Activated naive CD4-positive, alpha-beta T cell treated with anti-CD3 and anti-CD28 coated beads, Interleukin-2, amount 10 ng/mL, durations not matched to agents 7 days and 5 days (primary cell): Measurements from ENCODE around the gene WFDC5.

ENCODE experiments used
- CTCF ChIA-PET: fragments of 350-600 bp; sonication (Branson Sonifier 250); formaldehyde crosslinking; loops from one replicate; lab custom pipeline; 2021; ENCODE audit warnings: antibody characterized with exemption; lab: Charles Lee
- DNase-seq: peaks from one replicate; pipeline ENCODE4 v3.0.0-alpha.2; 2020
- H3K27ac Mint-ChIP-seq: one replicate; pipeline ENCODE4 v1.8.0; 2021; ENCODE audit warnings: mild to moderate bottlenecking, moderate library complexity, mixed read lengths
- H3K27me3 Mint-ChIP-seq: one replicate; pipeline ENCODE4 v1.8.0; 2021; ENCODE audit warnings: mild to moderate bottlenecking, mixed read lengths
- H3K36me3 Mint-ChIP-seq: one replicate; pipeline ENCODE4 v1.8.0; 2021; ENCODE audit warnings: mixed read lengths
- H3K4me1 Mint-ChIP-seq: one replicate; pipeline ENCODE4 v1.8.0; 2021; ENCODE audit warnings: mixed read lengths
- H3K4me3 Mint-ChIP-seq: one replicate; pipeline ENCODE4 v1.8.0; 2021; ENCODE audit warnings: mild to moderate bottlenecking, moderate library complexity, mixed read lengths
- H3K9me3 Mint-ChIP-seq: one replicate; pipeline ENCODE4 v1.8.0; 2021; ENCODE audit warnings: mixed read lengths

The WFDC5 gene

DNA sequence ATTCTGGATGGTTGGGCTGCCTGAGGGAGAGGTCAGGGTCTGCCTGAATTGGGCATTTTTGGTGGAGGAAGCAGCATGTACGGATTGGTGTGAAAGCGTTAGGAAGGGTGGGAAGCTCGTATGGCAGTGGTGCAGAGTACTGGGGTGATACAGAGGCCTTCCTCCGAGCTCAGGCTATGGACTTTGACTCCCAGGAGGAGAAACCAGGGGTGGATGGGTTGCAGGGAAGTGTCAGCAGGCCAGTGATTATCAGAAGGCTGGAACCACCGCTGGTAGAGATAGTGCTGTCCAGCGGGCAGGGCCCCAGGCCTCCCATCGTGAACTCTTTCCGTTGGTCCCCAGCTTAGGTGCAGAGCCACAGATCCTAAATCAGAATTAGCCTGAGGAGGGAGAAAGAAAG lies 5.3 kb downstream of the WFDC5 start:
- H3K27ac Mint-ChIP-seq, result no peak overlapping the region
- no peaks in the 10 kb centered on the region for H3K9me3 Mint-ChIP-seq
- H3K4me3 Mint-ChIP-seq, result no peak overlapping the region
- CTCF ChIA-PET, result interaction anchor here (1.1 to 6.3 kb wide), 4 partner anchors 12 to 184 kb away, joined by 5 to 104 read pairs (median 26); partner anchors contain the start of gene KCNS1
- peaks cover 58% of the 10 kb centered on the region for H3K27me3 Mint-ChIP-seq
- no peak for DNase-seq
- no peaks in the 10 kb centered on the region for H3K36me3 Mint-ChIP-seq
- H3K4me1 Mint-ChIP-seq, result no peaks in the 10 kb centered on the region

DNA sequence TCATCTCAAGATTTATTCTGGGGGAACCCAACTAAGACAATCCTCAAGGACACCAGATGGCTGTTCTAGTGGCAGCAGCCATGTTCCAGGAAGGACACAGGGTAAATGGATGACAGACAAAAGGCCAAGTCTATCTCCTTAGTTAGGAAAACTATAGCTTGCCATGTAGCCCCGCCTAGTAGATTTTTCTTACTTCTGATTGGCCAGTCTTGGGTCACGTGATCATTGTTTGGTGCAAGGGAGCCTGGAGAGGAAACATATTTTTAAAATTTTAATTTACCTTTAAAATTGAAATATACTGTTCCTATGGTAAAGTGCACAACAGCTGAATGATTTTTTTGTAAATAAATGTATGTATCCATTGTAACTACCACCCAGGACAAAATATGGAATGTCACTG lies 9.7 kb downstream of the WFDC5 start:
- no peak overlapping the region for H3K4me3 Mint-ChIP-seq
- no peaks in the 10 kb centered on the region for H3K9me3 Mint-ChIP-seq
- no peak overlapping the region for H3K27ac Mint-ChIP-seq
- DNase-seq, result no peak
- H3K27me3 Mint-ChIP-seq, result peaks cover 77% of the 10 kb centered on the region
- CTCF ChIA-PET, result interaction anchor here (0.8 to 3.0 kb wide), 4 partner anchors 7 to 188 kb away, joined by 3 to 20 read pairs (median 4); no protein-coding TSS in a partner anchor
- peaks cover 3% of the 10 kb centered on the region for H3K4me1 Mint-ChIP-seq
- no peaks in the 10 kb centered on the region for H3K36me3 Mint-ChIP-seq

DNA sequence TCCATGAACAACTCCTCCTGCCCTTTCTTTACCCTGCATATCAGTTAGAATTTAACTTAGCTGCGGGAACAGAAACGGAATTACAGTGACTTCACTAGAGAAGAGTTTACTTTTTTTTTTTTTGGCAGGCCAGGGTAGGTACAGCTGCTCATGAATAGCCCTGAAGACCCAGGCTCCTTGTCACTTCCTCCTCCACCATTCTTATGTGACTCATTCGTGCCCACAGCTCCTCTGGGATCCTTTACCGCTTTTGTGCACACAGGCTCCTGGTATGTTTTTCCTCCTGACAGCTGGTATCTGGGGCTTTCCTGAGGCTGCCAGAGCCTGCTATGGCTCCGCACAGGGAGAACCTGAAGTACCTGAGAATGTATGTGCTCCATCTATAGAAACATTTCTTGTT lies 10.2 kb downstream of the WFDC5 start:
- no peak for DNase-seq
- Mint-ChIP-seq H3K27me3 (peaks cover 77% of the 10 kb centered on the region), H3K9me3 (no peaks in the 10 kb centered on the region), H3K27ac (no peak overlapping the region), H3K4me3 (no peak overlapping the region), H3K4me1 (peaks cover 3% of the 10 kb centered on the region), H3K36me3 (no peaks in the 10 kb centered on the region)
- CTCF ChIA-PET, result interaction anchor here (0.8 to 3.0 kb wide), 3 partner anchors 9 to 190 kb away, joined by 3 to 20 read pairs (median 6); no protein-coding TSS in a partner anchor

DNA sequence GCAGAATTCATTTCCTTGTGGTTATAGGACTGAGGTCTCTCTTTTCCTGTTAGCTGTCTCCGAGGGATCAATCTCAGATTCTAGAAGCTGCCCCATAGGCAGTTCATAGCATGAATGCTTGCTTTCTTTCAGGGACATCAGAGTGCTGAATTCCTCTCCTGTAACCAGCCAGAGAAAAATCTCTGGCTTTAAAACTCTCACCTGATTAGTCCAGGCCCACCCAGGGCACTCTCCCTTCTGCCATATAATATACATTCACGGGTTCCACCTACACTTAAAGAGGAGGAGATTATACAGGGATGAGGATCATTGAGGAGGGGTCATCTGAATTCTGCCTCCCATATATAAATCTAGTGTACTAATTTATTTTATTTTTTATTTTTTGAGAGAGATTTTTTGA lies 11.9 kb downstream of the WFDC5 start:
- CTCF ChIA-PET, result interaction anchor here (0.7 to 1.4 kb wide), 2 partner anchors 10 to 428 kb away, joined by 3 to 4 read pairs; no protein-coding TSS in a partner anchor
- no peak for DNase-seq
- Mint-ChIP-seq H3K4me1 (peaks cover 9% of the 10 kb centered on the region), H3K9me3 (no peaks in the 10 kb centered on the region), H3K27me3 (peaks cover 90% of the 10 kb centered on the region), H3K4me3 (no peak overlapping the region), H3K27ac (no peak overlapping the region), H3K36me3 (no peaks in the 10 kb centered on the region)

DNA sequence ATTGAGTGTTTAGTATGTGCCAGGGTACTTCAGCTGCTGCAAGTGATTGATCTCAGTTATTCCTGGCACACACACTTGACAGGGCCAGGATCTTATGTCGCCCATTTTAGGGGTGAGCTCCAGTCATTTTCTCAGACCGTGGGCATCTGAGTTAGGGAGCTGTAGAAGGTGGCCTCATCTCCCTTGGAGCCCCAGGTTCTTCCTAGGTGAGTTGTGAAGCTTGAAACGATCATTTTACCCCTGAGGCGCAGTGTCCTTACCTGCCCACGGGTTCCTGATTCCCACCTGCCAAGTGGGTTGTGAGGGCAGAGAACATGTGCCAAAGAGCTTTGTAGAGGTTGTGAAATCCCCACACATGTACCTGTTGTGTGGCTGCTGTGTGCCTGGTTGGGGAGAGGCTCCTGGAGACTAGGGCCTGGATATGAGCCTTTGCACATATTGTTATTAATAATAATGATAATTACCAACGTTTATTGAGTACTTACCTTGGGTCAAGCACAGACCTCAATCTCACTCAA lies 13.6 kb downstream of the WFDC5 start:
- Mint-ChIP-seq H3K9me3 (no peaks in the 10 kb centered on the region), H3K36me3 (no peaks in the 10 kb centered on the region), H3K4me1 (peaks cover 13% of the 10 kb centered on the region), H3K27me3 (peaks cover 94% of the 10 kb centered on the region), H3K27ac (no peak overlapping the region), H3K4me3 (no peak overlapping the region)
- DNase-seq, result no peak
- CTCF ChIA-PET, result interaction anchor here (1.8 to 10.3 kb wide), 3 partner anchors 10 to 192 kb away, joined by 6 to 104 read pairs (median 7); no protein-coding TSS in a partner anchor

DNA sequence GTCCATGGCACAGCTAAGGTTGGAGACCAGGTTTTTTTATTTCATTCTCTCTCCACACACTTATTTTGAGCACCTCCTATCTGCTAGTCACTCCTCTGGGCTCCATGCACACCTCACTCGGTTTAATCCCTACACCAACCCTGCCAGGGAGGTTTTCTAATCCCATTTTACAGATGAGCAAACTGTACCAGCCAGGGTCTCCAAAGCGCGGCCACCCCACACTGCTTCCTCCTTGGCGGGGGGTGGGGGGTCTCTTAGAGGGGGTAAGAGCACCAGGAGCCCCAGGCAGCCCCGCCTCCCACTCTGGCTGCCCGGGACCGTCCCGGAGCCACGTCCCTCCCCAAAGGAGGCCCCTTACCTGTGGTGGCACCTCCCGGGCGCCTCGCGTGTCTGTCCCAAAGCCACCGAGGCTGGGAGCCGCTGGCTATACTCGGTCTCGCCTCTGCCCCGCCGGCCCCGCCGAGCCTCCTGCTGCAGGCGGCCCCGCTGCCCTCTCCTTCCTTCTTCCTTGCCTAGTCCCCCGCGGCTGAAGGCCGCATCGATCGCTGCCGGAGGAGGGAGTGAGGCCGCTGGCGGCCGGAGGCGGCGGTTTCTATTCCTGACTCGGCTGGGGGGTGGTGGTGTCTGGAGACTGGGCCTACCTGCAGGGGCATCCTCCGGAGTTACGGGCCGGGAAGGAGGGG lies 14.3 kb downstream of the WFDC5 start, which contains the start of gene KCNS1:
TSS of gene KCNS1 (minus strand) at position 565 of the 683 bp plus-strand sequence. CDS start 1,891 bp downstream, outside the sequence.
- Mint-ChIP-seq H3K4me3 (no peak within 1 kb of the TSS), H3K4me1 (peaks cover 13% of the 10 kb centered on the region), H3K9me3 (no peaks in the 10 kb centered on the region), H3K27me3 (peaks cover 96% of the 10 kb centered on the region), H3K36me3 (no peaks in the 10 kb centered on the region), H3K27ac (no peak within 1 kb of the TSS)
- CTCF ChIA-PET, result interaction anchor here (1.0 to 10.3 kb wide), 5 partner anchors 10 to 193 kb away, joined by 3 to 104 read pairs (median 6); no protein-coding TSS in a partner anchor
- no peak for DNase-seq

DNA sequence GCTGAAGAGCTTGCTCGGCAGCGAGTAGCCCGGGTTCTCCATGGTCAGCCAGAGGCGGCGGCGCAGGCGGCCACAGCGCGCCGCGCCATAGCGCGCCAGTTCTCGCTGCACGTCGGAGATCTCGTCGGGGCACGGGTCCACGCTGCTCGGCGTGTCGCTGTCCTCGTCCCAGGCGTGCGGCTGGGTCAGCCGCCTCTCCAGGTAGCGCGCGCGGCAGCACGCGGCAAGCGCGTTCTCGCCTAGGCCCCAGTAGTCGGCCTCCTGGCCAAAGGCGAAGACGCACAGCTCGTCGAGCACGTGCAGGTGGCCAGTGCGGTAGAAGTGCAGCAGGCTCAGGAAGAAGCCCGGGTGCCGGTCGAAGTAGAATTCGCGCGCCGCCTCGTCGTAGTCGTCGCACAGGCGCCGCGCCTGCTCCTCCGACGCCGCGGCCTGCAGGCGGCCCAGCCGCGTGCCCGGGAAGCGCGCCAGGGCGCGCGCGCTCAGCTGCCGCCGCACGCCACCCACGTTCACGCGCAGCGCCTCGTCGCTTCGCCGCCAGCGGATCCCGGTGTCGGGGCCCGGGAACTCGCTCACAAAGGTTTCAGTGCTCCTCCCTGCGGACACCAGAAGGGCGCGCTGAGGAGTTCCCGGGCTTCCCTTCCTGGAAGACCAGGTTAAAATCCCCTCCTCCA lies 16.7 kb downstream of the WFDC5 start:
- Mint-ChIP-seq H3K27ac (no peak overlapping the region), H3K4me1 (peaks cover 13% of the 10 kb centered on the region), H3K4me3 (peak overlapping the region; percentile 10), H3K27me3 (peaks cover 73% of the 10 kb centered on the region), H3K9me3 (no peaks in the 10 kb centered on the region), H3K36me3 (no peaks in the 10 kb centered on the region)
- peak; percentile 44 for DNase-seq
- CTCF ChIA-PET, result interaction anchor here (0.9 to 10.3 kb wide), 10 partner anchors 8 to 673 kb away, joined by 3 to 128 read pairs (median 4); no protein-coding TSS in a partner anchor

DNA sequence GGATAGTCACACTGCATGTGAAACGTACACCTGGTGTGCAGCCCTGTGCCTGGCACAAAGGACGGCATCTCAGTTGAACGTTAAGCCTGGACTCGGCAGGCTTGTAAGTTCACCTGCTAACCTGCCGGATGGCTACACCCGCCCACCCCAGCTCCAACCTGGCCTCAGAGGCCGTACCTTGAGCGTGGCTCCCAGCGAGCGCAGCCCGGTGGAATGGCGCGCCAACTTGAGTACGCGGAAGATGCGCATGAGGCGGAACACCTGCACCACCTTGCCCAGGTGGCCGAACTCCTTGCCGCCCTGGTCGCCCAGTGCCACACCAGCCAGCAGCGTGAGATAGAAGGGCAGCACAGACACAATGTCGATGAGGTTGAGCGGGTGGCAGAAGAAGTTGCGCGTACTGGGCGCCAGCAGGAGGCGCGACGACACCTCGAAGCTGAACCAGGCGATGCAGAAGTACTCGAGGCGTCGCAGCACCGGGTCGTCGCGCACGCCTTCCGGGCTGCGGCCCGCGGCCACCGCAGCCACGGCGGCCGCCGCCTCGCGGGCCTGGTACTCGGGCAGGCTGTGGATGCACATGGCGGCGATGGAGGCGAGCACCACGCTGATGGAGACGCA lies 17.4 kb downstream of the WFDC5 start:
- H3K4me3 Mint-ChIP-seq, result peak overlapping the region; percentile 44
- DNase-seq, result peak; percentile 70
- peaks cover 13% of the 10 kb centered on the region for H3K4me1 Mint-ChIP-seq
- H3K9me3 Mint-ChIP-seq, result no peaks in the 10 kb centered on the region
- H3K27me3 Mint-ChIP-seq, result peaks cover 67% of the 10 kb centered on the region
- no peak overlapping the region for H3K27ac Mint-ChIP-seq
- CTCF ChIA-PET, result interaction anchor here (0.9 to 10.3 kb wide), 17 partner anchors 9 to 673 kb away, joined by 3 to 128 read pairs (median 5); partner anchors contain the start of gene WFDC5
- H3K36me3 Mint-ChIP-seq, result no peaks in the 10 kb centered on the region

DNA sequence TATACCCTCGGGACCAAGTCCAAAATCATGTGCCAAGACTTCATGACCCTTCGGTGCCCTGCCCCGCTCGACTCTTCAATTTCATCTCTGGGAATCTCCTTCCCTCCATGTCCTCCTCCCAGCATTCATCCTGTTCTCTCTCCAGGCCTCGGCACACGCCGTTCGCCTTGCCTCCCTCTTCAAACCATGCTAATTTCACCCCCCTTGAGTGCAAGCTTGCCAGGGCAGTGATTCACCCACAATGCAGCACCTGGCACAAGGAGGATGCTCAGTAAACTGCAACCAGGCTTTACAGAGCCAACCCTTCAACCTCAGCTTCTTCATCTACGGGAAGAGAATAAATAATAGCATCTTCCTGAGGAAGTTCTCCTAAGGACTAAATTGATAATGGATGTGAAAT lies 18.2 kb downstream of the WFDC5 start:
- no peak for DNase-seq
- CTCF ChIA-PET, result interaction anchor here (0.7 to 10.3 kb wide), 25 partner anchors 9 to 593 kb away, joined by 3 to 128 read pairs (median 6); partner anchors contain the start of gene WFDC5
- H3K4me3 Mint-ChIP-seq, result no peak overlapping the region
- no peaks in the 10 kb centered on the region for H3K9me3 Mint-ChIP-seq
- H3K36me3 Mint-ChIP-seq, result no peaks in the 10 kb centered on the region
- no peak overlapping the region for H3K27ac Mint-ChIP-seq
- H3K4me1 Mint-ChIP-seq, result peaks cover 13% of the 10 kb centered on the region
- peaks cover 62% of the 10 kb centered on the region for H3K27me3 Mint-ChIP-seq

DNA sequence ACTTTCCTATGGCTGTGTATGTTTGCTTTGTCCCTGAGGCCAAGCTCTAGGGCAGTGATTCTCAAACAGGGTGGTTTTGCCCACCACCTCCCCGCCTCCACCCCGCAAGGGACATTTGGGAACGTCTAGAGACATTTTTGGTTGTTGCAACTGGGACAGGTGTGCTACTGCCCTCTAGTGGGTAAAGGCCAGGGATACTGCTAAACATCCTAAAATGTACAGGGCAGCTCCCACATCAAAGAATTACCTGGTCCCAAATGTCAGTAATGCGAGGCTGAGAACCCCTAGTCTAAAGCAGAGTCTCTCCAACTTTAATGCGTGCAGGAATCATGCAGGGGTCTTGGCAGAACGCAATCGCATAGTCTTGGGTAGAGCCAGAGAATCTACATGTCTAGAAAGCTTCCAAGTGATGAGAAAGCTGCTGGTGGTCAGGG lies 19.2 kb downstream of the WFDC5 start:
- CTCF ChIA-PET, result interaction anchor here (0.6 to 10.3 kb wide), 34 partner anchors 8 to 592 kb away, joined by 3 to 128 read pairs (median 4); partner anchors contain the start of genes PABPC1L, STK4 and WFDC5
- Mint-ChIP-seq H3K9me3 (no peaks in the 10 kb centered on the region), H3K27ac (peak overlapping the region; percentile 17), H3K4me3 (no peak overlapping the region), H3K36me3 (peaks cover 1% of the 10 kb centered on the region), H3K4me1 (peaks cover 11% of the 10 kb centered on the region), H3K27me3 (peaks cover 52% of the 10 kb centered on the region)
- DNase-seq, result peak; percentile 74

DNA sequence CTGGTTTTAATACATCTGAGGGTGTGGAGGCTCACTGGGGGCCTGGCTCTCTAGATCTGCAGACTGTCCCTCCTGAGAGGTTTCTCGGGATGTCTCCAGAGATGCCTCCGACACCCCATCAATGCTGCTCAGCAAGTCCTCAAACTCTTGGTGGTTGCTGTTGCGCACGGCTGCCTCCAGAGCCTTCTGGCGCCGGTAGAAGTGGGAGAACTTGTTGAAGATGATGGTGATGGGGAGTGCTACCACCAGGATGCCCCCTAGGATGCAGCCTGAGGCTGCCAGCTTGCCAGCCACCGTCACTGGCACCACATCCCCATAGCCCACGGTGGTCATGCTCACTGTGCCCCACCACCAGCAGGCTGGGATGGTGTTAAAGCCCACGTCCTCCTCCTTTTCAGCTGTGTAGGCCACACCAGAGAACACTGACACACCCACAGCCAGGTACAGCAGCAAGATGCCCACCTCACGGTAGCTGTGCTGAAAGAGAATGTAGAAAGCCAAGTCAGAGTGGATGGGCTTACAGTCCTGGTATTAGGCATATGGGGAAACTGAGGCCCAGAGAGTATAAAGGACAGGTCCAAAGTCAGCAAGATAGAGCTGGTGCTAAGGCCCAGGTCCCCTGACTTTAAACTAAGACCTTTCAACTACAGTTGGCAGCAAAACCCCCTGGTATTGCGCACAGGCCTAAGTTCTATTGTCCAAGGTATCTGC lies 20.0 kb downstream of the WFDC5 start:
- Mint-ChIP-seq H3K9me3 (no peaks in the 10 kb centered on the region), H3K27me3 (peaks cover 44% of the 10 kb centered on the region), H3K36me3 (peaks cover 1% of the 10 kb centered on the region), H3K27ac (no peak overlapping the region), H3K4me1 (peaks cover 11% of the 10 kb centered on the region), H3K4me3 (no peak overlapping the region)
- CTCF ChIA-PET, result interaction anchor here (0.6 to 10.3 kb wide), 25 partner anchors 7 to 355 kb away, joined by 3 to 128 read pairs (median 5); partner anchors contain the start of gene PABPC1L
- DNase-seq, result no peak

DNA sequence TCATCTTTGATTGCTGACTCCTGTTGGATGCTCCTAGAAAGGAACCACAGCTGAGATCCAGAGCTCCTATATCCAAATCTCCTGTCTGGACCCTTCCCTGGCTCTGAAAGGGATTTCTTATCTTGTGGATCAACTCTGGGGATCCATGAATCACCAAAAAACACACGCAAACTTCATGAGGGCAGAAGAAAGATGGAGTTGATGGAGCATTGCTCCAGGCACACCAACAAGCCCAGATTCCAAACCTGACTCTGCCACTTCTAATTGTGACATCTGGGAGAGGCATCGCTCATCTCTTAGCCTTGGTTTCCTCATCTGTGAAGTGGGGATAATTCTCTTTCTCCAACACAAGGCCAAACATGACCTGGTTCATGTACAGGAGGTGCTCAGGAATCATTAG lies 20.8 kb downstream of the WFDC5 start:
- CTCF ChIA-PET, result interaction anchor here (0.6 to 10.3 kb wide), 10 partner anchors 17 to 204 kb away, joined by 3 to 128 read pairs (median 6); no protein-coding TSS in a partner anchor
- peaks cover 36% of the 10 kb centered on the region for H3K27me3 Mint-ChIP-seq
- peaks cover 3% of the 10 kb centered on the region for H3K36me3 Mint-ChIP-seq
- H3K4me1 Mint-ChIP-seq, result peaks cover 11% of the 10 kb centered on the region
- H3K4me3 Mint-ChIP-seq, result no peak overlapping the region
- DNase-seq, result no peak
- H3K27ac Mint-ChIP-seq, result no peak overlapping the region
- no peaks in the 10 kb centered on the region for H3K9me3 Mint-ChIP-seq

DNA sequence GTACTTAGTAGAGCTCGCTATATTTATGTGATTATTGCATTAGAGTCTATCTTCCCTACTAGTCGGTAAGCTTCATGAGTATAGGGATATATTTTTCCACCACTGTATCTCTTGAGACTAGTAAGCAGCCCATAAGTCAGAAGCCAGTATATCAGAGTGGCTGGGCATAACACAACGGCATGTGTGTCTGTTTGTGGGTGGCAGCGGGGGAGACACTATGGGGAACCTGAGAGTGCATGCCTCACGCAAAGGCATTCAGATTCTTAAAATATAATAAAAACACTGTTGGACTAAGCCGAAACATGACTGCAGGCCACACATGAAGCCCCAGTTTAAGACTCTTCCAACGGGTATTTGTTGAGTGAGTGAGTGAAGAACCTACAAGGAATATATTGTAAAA lies 22.1 kb downstream of the WFDC5 start:
- Mint-ChIP-seq H3K4me1 (peaks cover 4% of the 10 kb centered on the region), H3K4me3 (no peak overlapping the region), H3K27ac (no peak overlapping the region), H3K27me3 (peaks cover 23% of the 10 kb centered on the region), H3K36me3 (peaks cover 9% of the 10 kb centered on the region), H3K9me3 (no peaks in the 10 kb centered on the region)
- CTCF ChIA-PET, result interaction anchor here (6.7 to 10.3 kb wide), 3 partner anchors 18 to 199 kb away, joined by 63 to 128 read pairs (median 104); no protein-coding TSS in a partner anchor
- DNase-seq, result no peak
